Measurements from ENCODE around the gene PACRG. TPM values are rescaled to one million over a fixed set of nuclear protein-coding genes. Genes with fewer than 3 reads are reported as not detected.
"Not testable (repeated sequence)": the region's sequence is repeated elsewhere in the genome, so short reads cannot be mapped to it uniquely, and the experiment has no call there.

PACRG gene
- 1 to 10 TPM; 1.7 to 7.7 (median 3.7) TPM for total RNA-seq

DNA sequence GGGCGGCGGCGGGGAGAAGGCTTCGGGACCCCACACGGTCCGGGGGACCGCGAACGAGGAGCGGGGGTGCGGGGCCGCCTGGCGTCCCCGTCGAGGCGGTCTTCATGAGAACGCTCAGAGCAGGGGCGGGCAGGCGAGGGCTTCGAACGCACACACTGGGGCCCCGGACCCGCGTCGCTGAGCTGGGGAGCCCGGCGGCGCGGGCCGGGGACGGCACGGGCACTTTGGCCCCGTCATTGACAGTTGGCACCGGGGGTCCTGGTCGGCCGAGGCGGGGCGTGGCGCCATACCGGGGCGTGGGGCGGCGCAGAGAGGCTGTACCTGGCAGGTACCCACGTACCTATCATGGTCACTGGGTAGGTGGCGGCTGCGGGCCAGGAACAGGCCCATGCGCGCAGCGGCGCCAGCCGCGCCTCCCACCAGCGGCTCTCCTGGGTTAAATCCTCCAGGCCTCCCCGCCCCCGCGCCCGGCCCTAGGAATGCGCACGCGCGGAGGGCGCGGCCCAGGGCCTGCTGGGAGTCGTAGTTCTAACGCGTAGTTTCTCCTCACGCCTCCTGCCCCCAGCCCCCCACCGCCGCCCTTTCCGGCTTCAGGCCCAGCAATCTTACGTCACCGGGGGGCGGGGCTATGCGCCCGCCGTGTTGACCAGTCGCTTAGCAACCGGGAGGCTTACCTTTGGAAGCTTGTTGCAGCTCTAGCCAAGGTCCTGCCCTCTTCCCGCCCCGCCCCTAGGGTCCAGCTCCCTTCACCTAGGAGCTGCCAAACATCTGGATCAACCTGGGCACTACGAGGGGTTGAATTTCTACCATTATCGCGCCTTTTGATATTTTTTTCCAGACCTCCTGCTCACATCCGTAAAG is at the start of gene PACRG, which contains the start of gene PRKN:
Gene PACRG (plus strand): TSS at position 653 of the 861 bp plus-strand sequence.
Gene PRKN (minus strand): TSS at position 445 of the 861 bp plus-strand sequence.
- Histone ChIP-seq H3K9me3 (no peaks in the 10 kb centered on the region), H3K36me3 (no peaks in the 10 kb centered on the region), H3K27me3 (no peaks in the 10 kb centered on the region), H3K4me3 (replicated peaks in 1 of 3) (peak within 1 kb of the TSS; percentile 56 to 84 (median 62)), H3K27ac (peak within 1 kb of the TSS in 2 of 3 donors; percentile 69 to 76), H3K4me1 (no peaks in the 10 kb centered on the region)
- DNase-seq = peak; percentile 99 to 100
- intact Hi-C loops (cut with DNase I) = no loop called here
- WGBS, 2 donors = 0 to 2% methylated on average over 32 of the region's 84 CpGs
- TF ChIP-seq, protein P1, sequence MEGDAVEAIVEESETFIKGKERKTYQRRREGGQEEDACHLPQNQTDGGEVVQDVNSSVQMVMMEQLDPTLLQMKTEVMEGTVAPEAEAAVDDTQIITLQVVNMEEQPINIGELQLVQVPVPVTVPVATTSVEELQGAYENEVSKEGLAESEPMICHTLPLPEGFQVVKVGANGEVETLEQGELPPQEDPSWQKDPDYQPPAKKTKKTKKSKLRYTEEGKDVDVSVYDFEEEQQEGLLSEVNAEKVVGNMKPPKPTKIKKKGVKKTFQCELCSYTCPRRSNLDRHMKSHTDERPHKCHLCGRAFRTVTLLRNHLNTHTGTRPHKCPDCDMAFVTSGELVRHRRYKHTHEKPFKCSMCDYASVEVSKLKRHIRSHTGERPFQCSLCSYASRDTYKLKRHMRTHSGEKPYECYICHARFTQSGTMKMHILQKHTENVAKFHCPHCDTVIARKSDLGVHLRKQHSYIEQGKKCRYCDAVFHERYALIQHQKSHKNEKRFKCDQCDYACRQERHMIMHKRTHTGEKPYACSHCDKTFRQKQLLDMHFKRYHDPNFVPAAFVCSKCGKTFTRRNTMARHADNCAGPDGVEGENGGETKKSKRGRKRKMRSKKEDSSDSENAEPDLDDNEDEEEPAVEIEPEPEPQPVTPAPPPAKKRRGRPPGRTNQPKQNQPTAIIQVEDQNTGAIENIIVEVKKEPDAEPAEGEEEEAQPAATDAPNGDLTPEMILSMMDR (IDR thresholded peaks at IDR 0.05) = no peak
- peak in 1 of 2 donors; percentile 96 for TF ChIP-seq POLR2A (IDR thresholded peaks at IDR 0.05)

DNA sequence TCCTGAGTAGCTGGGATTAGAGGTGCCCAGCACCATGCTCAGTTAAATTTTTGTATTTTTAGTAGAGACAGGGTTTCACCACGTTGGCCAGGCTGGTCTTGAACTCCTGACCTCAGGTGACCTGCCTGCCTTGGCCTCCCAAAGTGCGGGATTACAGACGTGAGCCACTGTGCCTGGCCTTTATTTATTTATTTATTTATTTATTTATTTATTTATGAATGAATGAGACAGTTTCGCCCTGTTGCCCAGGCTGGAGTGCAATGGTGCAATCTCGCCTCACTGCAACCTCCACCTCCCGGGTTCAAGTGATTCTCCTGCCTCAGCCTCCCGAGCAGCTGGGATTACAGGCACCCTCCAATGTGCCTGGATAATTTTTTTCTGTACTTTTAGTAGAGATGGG is 48.9 kb upstream of the PACRG start:
- H3K36me3 ChIP-seq; DNase-seq; intact Hi-C loops (cut with DNase I); H3K4me1 ChIP-seq; H3K9me3 ChIP-seq; H3K4me3 ChIP-seq (replicated peaks in 1 of 3); H3K27me3 ChIP-seq; H3K27ac ChIP-seq: not testable (repeated sequence)
- WGBS, 2 donors = 91 to 92% methylated on average over 7 of the region's 7 CpGs

DNA sequence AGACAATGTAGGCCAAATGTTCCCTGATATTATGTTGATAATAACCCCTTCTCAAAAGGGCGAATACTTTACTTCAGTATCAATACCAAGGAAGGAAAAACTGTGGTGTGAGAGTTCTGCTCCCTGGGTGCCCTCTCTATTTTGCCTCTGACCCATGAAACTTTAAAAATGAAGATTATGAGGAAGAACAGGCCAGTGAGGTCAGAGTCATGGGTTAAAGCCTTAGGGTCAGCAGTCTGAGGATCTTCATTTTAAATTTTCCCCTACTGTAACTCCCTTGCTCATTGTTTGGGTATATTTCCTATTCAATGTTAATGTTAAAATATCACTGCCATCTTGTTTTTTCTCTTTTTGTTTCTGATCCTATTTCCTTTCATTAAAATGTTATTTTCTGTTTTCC is 48.1 kb upstream of the PACRG start:
- intact Hi-C loops (cut with DNase I) = no loop called here
- no peak overlapping the region for H3K4me3 ChIP-seq (replicated peaks in 1 of 3)
- WGBS, 2 donors = 92 to 100% methylated on average over 1 of the region's 1 CpG
- no peak for DNase-seq
- no peak for TF ChIP-seq POLR2A (IDR thresholded peaks at IDR 0.05)
- TF ChIP-seq, protein P1 (IDR thresholded peaks at IDR 0.05) = no peak
- H3K9me3 ChIP-seq = no peaks in the 10 kb centered on the region
- no peaks in the 10 kb centered on the region for H3K27me3 ChIP-seq
- peaks cover 0 to 6% of the 10 kb centered on the region in 2 donors for H3K4me1 ChIP-seq
- no peaks in the 10 kb centered on the region for H3K36me3 ChIP-seq
- H3K27ac ChIP-seq = no peak overlapping the region

DNA sequence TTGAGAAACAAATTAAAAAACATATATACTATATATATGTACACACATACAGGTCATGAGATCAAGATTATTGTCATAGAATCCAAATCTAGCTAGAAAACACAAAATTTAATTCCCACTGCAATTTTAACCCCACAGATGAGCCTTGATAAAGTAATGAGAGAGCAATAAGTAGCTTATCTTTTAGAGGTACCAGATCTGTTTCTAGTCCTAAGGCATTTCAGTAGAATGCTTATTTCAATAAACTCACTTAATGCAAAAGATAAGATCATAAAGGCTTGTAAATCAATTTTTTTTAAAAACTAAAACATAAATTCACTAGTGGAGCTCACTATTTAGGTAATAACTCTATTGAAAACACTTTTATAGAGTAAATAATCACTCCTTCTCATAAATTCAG is 47.4 kb upstream of the PACRG start:
- Histone ChIP-seq H3K4me1 (peaks cover 0 to 6% of the 10 kb centered on the region in 2 donors), H3K27me3 (no peaks in the 10 kb centered on the region), H3K36me3 (no peaks in the 10 kb centered on the region), H3K9me3 (no peaks in the 10 kb centered on the region), H3K4me3 (replicated peaks in 1 of 3) (no peak overlapping the region), H3K27ac (no peak overlapping the region)
- DNase-seq = no peak
- TF ChIP-seq, protein P1 (IDR thresholded peaks at IDR 0.05) = no peak
- no peak for TF ChIP-seq POLR2A (IDR thresholded peaks at IDR 0.05)
- intact Hi-C loops (cut with DNase I) = no loop called here

DNA sequence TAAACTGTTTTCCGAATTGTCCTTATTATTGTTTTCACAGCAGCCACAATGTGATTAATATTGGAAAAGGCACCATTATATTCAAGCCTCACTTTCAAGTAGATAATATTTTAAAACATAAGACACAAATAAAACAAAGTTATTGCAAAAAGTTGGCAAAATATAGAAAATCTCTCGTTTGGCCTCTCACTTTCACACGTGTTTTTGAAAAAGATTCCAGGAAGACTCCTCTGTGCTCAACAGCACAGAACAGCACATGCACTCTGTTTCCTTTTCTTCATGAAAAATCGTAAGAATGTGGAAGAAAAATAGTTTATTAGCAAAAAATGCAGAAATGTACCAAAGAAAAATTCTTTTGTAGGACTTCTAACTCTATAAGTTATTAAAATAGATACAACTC is 46.9 kb upstream of the PACRG start:
- no peaks in the 10 kb centered on the region for H3K36me3 ChIP-seq
- no peak for TF ChIP-seq POLR2A (IDR thresholded peaks at IDR 0.05)
- TF ChIP-seq, protein P1 (IDR thresholded peaks at IDR 0.05) = no peak
- H3K9me3 ChIP-seq = no peaks in the 10 kb centered on the region
- WGBS, 2 donors = 55 to 59% methylated on average over 4 of the region's 4 CpGs
- H3K27ac ChIP-seq = no peak overlapping the region
- H3K4me3 ChIP-seq (replicated peaks in 1 of 3) = no peak overlapping the region
- H3K27me3 ChIP-seq = no peaks in the 10 kb centered on the region
- H3K4me1 ChIP-seq = peaks cover 0 to 6% of the 10 kb centered on the region in 2 donors
- intact Hi-C loops (cut with DNase I) = no loop called here
- DNase-seq = no peak
